BLaER1 treated with 17β-estradiol and CSF1 and Interleukin-3, amounts not matched to agents 10 nM and 100 nM (cell line): ENCODE results near the gene ABHD11.
A peak's percentile ranks its signal among the peaks of the same experiment; 100 is the strongest.

Experiments used
- H3K27ac ChIP-seq, 11 experiments: shearing (Covaris generic); formaldehyde crosslinking; 2 replicates each; pipeline ENCODE4 v1.8.1; 2022
- H3K27me3 ChIP-seq, 11 experiments: shearing (Covaris generic); formaldehyde crosslinking; 2 replicates each; pipeline ENCODE4 v1.8.1; 2022
- H3K36me3 ChIP-seq, 11 experiments: shearing (Covaris generic); formaldehyde crosslinking; 2 replicates each; pipeline ENCODE4 v1.8.1; 2022
- H3K4me1 ChIP-seq, 10 experiments: shearing (Covaris generic); formaldehyde crosslinking; 2 replicates each; pipeline ENCODE4 v1.8.1; 2022
- H3K4me2 ChIP-seq, 11 experiments: shearing (Covaris generic); formaldehyde crosslinking; 2 replicates each; pipeline ENCODE4 v1.8.1; 2022
- H3K4me3 ChIP-seq, 10 experiments: shearing (Covaris generic); formaldehyde crosslinking; 2 replicates each; pipeline ENCODE4 v1.8.1; 2022
- H3K9ac ChIP-seq, 11 experiments: shearing (Covaris generic); formaldehyde crosslinking; 2 replicates each; pipeline ENCODE4 v1.8.1; 2022
- H3K9me3 ChIP-seq, 11 experiments: shearing (Covaris generic); formaldehyde crosslinking; replicated peaks in 1 of 11; 2 replicates each; pipeline ENCODE4 v1.8.1; 2022
- H4K20me1 ChIP-seq, 11 experiments: shearing (Covaris generic); formaldehyde crosslinking; 2 replicates each; pipeline ENCODE4 v1.8.1; 2022
- Cebpa-rat ChIP-seq, 11 experiments: shearing (Covaris generic); IDR thresholded peaks; 2 replicates each; pipeline ENCODE4 v1.8.1; 2022

The ABHD11 gene

GRCh38 chr7:73739387-73739767 lies 775 bp upstream of the ABHD11 start:
- Histone ChIP-seq H4K20me1 (peaks cover 9 to 32% (median 22%) of the 10 kb centered on the region in 11 experiments; a peak in 20 of 22 replicates), H3K27me3 (peaks cover 9 to 26% (median 18%) of the 10 kb centered on the region in 11 experiments; a peak in 21 of 22 replicates), H3K4me1 (peaks cover 30 to 43% (median 36%) of the 10 kb centered on the region in 10 experiments), H3K27ac (peak overlapping the region; percentile 58 to 90 (median 68); a peak in 21 of 22 replicates), H3K4me2 (peak overlapping the region; percentile 79 to 98 (median 92)), H3K4me3 (peak overlapping the region; percentile 77 to 95 (median 86)), H3K9me3 (no peaks in the 10 kb centered on the region), H3K36me3 (peaks cover 6 to 24% (median 20%) of the 10 kb centered on the region in 11 experiments; a peak in 19 of 22 replicates), H3K9ac (peak overlapping the region; percentile 84 to 93 (median 89))
- no peak for TF ChIP-seq Cebpa-rat (IDR thresholded peaks at IDR 0.05)

- Histone ChIP-seq H3K27ac (peak overlapping the region; percentile 72 to 97 (median 90)), H3K9ac (peak overlapping the region; percentile 84 to 93 (median 89)), H3K4me1 (peaks cover 28 to 42% (median 36%) of the 10 kb centered on the region in 10 experiments), H3K36me3 (peaks cover 6 to 24% (median 20%) of the 10 kb centered on the region in 11 experiments; a peak in 19 of 22 replicates), H4K20me1 (peaks cover 9 to 32% (median 22%) of the 10 kb centered on the region in 11 experiments; a peak in 20 of 22 replicates), H3K27me3 (peaks cover 6 to 17% (median 13%) of the 10 kb centered on the region in 11 experiments; a peak in 21 of 22 replicates), H3K4me2 (peak overlapping the region; percentile 83 to 99 (median 97)), H3K9me3 (no peaks in the 10 kb centered on the region), H3K4me3 (peak overlapping the region; percentile 77 to 95 (median 86))
- no peak for TF ChIP-seq Cebpa-rat (IDR thresholded peaks at IDR 0.05)
These were observed 386 bp downstream of the ABHD11 start for GRCh38 chr7:73738220-73738611.

- TF ChIP-seq Cebpa-rat (IDR thresholded peaks at IDR 0.05): no peak
- Histone ChIP-seq H3K27ac (peak overlapping the region in 7 of 11 experiments; percentile 13 to 97 (median 90); a peak in 9 of 22 replicates), H3K36me3 (peaks cover 6 to 24% (median 20%) of the 10 kb centered on the region in 11 experiments; a peak in 19 of 22 replicates), H3K4me2 (peak overlapping the region; percentile 83 to 99 (median 97)), H3K9ac (peak overlapping the region; percentile 84 to 93 (median 89); a peak in 20 of 22 replicates), H3K4me1 (peaks cover 22 to 36% (median 32%) of the 10 kb centered on the region in 10 experiments), H3K4me3 (peak overlapping the region; percentile 77 to 95 (median 86)), H4K20me1 (peaks cover 9 to 32% (median 22%) of the 10 kb centered on the region in 11 experiments; a peak in 20 of 22 replicates), H3K27me3 (peaks cover under 1 to 12% (median 8%) of the 10 kb centered on the region in 11 experiments; a peak in 19 of 22 replicates), H3K9me3 (no peaks in the 10 kb centered on the region)
These were observed 947 bp downstream of the ABHD11 start for GRCh38 chr7:73737491-73738219.

DNA sequence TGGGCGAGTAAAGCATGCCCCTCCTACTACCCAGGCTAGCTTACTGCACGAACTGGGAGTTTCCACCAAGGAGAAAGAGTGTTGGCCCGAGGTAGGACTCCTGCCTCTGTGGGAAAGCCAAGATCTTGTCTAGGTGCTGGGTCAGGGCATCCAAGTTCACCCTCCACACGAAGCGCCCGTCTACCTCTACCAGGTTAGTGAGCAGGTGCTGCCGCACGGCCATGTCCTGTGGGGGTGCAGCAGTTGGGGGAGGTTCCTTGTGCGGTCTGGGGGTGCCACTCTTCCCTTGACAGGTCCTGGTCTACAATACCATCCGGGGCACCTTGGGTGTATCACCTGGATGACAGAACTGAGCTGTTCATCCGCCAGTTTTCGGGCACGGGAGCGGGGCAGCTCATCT lies 1.7 kb downstream of the ABHD11 start:
- H3K9me3 ChIP-seq: no peaks in the 10 kb centered on the region
- no peak for TF ChIP-seq Cebpa-rat (IDR thresholded peaks at IDR 0.05)
- peaks cover 19 to 34% (median 30%) of the 10 kb centered on the region in 10 experiments for H3K4me1 ChIP-seq
- H4K20me1 ChIP-seq: peaks cover 9 to 32% (median 22%) of the 10 kb centered on the region in 11 experiments; a peak in 20 of 22 replicates
- no peak overlapping the region for H3K27ac ChIP-seq
- H3K9ac ChIP-seq: peak overlapping the region in 3 of 11 experiments; percentile 9 to 91 (median 84); a peak in 3 of 22 replicates
- H3K4me3 ChIP-seq: no peak overlapping the region
- H3K36me3 ChIP-seq: peaks cover 6 to 24% (median 20%) of the 10 kb centered on the region in 11 experiments; a peak in 19 of 22 replicates
- H3K27me3 ChIP-seq: peaks cover 0 to 4% (median 0%) of the 10 kb centered on the region in 11 experiments; a peak in 6 of 22 replicates
- H3K4me2 ChIP-seq: peak overlapping the region in 6 of 11 experiments; percentile 83 to 98 (median 92); a peak in 8 of 22 replicates

- H3K9me3 ChIP-seq: no peaks in the 10 kb centered on the region
- peaks cover 19 to 34% (median 30%) of the 10 kb centered on the region in 10 experiments for H3K4me1 ChIP-seq
- no peak overlapping the region for H3K4me3 ChIP-seq
- H3K36me3 ChIP-seq: peaks cover 6 to 24% (median 20%) of the 10 kb centered on the region in 11 experiments; a peak in 19 of 22 replicates
- peak overlapping the region in 7 of 11 experiments; percentile 16 to 66 (median 60); a peak in 10 of 22 replicates for H3K4me2 ChIP-seq
- H3K27me3 ChIP-seq: no peaks in the 10 kb centered on the region
- no peak for TF ChIP-seq Cebpa-rat (IDR thresholded peaks at IDR 0.05)
- peak overlapping the region in 5 of 11 experiments; percentile 9 to 65 (median 61); a peak in 7 of 22 replicates for H3K27ac ChIP-seq
- H3K9ac ChIP-seq: peak overlapping the region in 8 of 11 experiments; percentile 9 to 62 (median 42); a peak in 8 of 22 replicates
- peaks cover 9 to 32% (median 22%) of the 10 kb centered on the region in 11 experiments; a peak in 20 of 22 replicates for H4K20me1 ChIP-seq
These were observed 3.1 kb downstream of the ABHD11 start for GRCh38 chr7:73735528-73735905.

DNA sequence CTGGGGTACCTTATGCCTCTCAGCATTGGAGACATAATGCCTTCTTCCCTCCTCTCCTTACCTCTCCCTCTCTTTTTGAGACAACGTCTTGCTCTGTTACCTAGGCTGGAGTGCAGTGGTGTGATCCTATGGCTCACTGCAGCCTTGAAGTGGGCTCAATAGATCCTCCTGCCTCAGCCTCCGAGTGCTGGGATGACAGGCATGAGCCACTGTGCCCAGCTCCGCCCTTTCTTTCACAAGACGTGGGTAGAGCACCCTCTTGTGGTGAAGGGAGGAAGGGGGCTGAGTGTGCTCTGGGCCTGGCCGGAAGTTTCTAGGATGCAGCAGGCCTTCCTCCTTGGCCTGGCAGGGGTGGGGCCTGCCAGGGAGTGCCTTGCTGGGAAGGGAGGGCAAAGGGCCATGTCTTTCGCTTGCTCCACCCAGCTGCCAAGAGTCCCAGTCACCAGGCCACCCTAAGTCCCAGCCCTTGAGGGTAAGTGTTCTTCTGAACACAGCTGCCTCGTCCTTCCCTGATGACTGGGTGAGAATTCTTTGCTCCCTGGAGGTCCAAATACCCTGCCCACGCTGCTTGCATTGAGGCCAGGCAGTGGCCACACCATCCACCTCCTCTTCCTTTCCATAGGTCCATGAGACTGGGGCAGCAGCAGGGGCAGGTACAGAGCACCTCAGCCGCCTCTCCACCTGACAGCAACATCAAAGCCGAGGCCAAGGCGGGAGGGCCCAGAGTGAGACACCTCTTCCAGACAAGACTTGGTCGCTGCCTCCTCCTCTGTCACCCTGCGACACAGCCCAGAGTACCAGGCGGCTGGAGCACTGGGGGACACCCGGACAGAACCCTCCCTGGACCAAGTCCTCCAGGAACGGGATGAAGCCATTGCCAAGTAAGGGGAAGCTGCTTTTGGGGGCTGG lies 3.7 kb downstream of the ABHD11 start:
- Histone ChIP-seq H3K4me1 (peaks cover 19 to 34% (median 30%) of the 10 kb centered on the region in 10 experiments), H3K9me3 (no peaks in the 10 kb centered on the region), H4K20me1 (peaks cover 9 to 32% (median 22%) of the 10 kb centered on the region in 11 experiments; a peak in 20 of 22 replicates), H3K36me3 (peaks cover 6 to 24% (median 20%) of the 10 kb centered on the region in 11 experiments; a peak in 19 of 22 replicates), H3K27me3 (no peaks in the 10 kb centered on the region), H3K9ac (peak overlapping the region in 8 of 11 experiments; percentile 11 to 62 (median 42); a peak in 11 of 22 replicates), H3K4me3 (no peak overlapping the region), H3K4me2 (peak overlapping the region; percentile 16 to 66 (median 58); a peak in 18 of 22 replicates), H3K27ac (peak overlapping the region in 9 of 11 experiments; percentile 9 to 65 (median 46); a peak in 13 of 22 replicates)
- TF ChIP-seq Cebpa-rat (IDR thresholded peaks at IDR 0.05): 0 out of 22 replicates have a peak, but pooled peaks of 1 of the 11 experiments have one; percentile 13

DNA sequence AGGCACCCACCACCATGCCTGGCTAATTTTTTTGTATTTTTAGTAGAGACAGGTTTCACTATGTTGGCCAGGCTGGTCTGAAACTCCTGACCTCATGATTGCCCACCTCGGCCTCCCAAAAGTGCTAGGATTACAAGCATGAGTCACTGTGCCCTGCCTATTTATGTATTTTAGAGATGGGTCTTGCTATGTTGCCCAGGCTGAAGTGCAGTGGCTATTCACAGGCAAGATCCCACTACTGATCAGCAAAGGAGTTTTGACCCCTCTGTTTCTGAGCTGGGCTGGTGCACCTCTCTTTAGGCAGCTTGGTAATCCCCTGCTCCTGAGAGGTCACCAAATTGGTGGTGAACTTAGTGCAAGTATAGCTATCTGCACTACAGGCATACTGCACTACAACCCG lies 6.2 kb downstream of the ABHD11 start:
- Histone ChIP-seq H3K4me3 (no peak overlapping the region), H3K27me3 (no peaks in the 10 kb centered on the region), H4K20me1 (peaks cover 5 to 25% (median 16%) of the 10 kb centered on the region in 11 experiments; a peak in 20 of 22 replicates), H3K36me3 (peaks cover 5 to 20% (median 18%) of the 10 kb centered on the region in 11 experiments; a peak in 19 of 22 replicates), H3K27ac (no peak overlapping the region), H3K4me2 (no peak overlapping the region), H3K4me1 (peaks cover 7 to 30% (median 18%) of the 10 kb centered on the region in 10 experiments), H3K9ac (no peak overlapping the region), H3K9me3 (no peaks in the 10 kb centered on the region)
- TF ChIP-seq Cebpa-rat (IDR thresholded peaks at IDR 0.05): no peak

DNA sequence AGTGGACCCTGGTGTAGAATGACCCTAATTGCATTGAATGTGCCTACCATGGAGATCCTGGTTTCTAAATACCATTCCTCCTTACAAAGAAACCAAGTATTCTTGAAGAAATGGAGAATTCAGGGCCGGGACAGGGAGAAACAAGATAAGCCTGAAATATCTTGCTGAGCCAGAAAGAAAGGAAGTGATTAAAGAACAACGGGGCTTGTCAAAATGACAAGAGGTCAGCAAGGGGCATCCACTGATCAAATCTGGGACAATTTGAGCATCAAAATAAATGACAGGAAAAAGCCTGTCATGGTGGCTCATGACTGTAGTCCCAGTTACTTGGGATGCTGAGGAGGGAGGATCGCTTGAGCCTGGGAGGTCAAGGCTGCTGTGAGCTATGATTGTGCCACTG lies 8.1 kb downstream of the ABHD11 start:
- TF ChIP-seq Cebpa-rat (IDR thresholded peaks at IDR 0.05): no peak
- H3K27ac ChIP-seq: no peak overlapping the region

More for the DNA sequence above, 8.1 kb downstream of the ABHD11 start:
- Histone ChIP-seq H4K20me1 (peaks cover 0 to 6% (median 4%) of the 10 kb centered on the region in 11 experiments; a peak in 8 of 22 replicates), H3K27me3 (peaks cover 0 to 4% (median 0%) of the 10 kb centered on the region in 11 experiments; a peak in 2 of 22 replicates), H3K4me3 (no peak overlapping the region), H3K9me3 (no peaks in the 10 kb centered on the region), H3K4me2 (no peak overlapping the region), H3K36me3 (peaks cover 0 to 1% (median 0%) of the 10 kb centered on the region in 11 experiments; a peak in 2 of 22 replicates), H3K9ac (peak overlapping the region in 2 of 11 experiments; percentile 15 to 34; a peak in 1 of 22 replicates), H3K4me1 (peaks cover 6 to 15% (median 8%) of the 10 kb centered on the region in 10 experiments)
